Keratinocyte (primary cell): ENCODE measurements around the gene SUCNR1.

Experiments used
- CTCF ChIP-seq, 3 experiments: IDR thresholded peaks in 1 of 3; conservative IDR thresholded peaks in 1 of 3; optimal IDR thresholded peaks in 1 of 3; 2 replicates in 2 of 3; 3 replicates in 1 of 3; pipeline versions ENCODE3 to v1.5.1; 2011; ENCODE audit warnings: low read length in 3 of 3, mild to moderate bottlenecking in 3 of 3, moderate library complexity in 2 of 3, control low read depth in 1 of 3, inconsistent platforms in 1 of 3; ENCODE audit not compliant: insufficient read depth in 2 of 3; ENCODE audit errors: extremely low read depth in 1 of 3
- EZH2 ChIP-seq: IDR thresholded peaks from one replicate; pipeline ENCODE4 v1.6.1; 2012; ENCODE audit warnings: inconsistent platforms, mild to moderate bottlenecking, low read length, moderate library complexity

DNA sequence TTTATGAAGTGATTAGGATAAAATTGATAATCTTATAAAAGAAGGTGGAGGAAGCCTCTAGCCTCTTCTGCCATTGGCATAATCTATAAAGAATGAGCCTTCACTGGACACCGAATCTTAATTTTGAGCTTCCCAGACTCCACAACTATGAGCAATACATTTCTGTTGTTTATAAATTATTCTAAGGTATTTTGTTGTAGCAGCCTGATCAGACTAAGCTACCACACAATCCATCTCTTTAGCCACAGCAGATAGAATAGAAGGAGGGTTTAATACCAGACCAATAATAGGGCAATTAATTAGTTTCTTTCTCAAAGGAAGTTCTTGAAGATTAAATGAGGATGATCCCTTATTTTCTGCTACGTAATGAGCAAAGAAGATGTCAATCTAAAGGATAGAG lies 33.3 kb downstream of the SUCNR1 start:
- no peak for TF ChIP-seq CTCF (optimal IDR thresholded peaks at IDR 0.05 in 1 of 3, IDR thresholded peaks at IDR 0.05 in 1 of 3, conservative IDR thresholded peaks at IDR 0.05 in 1 of 3; ENCODE audit: extremely low read depth in 1 of 3, insufficient read depth in 2 of 3, low read length in 3 of 3)
- TF ChIP-seq EZH2 = no peak
